Smooth muscle cell of the brain vasculature (primary cell): Measurements from ENCODE around the gene LIFR.
A peak's percentile ranks its signal among the peaks of the same experiment; 100 is the strongest.
"Not testable (repeated sequence)": the region's sequence is repeated elsewhere in the genome, so short reads cannot be mapped to it uniquely, and the experiment has no call there.

Experiments
- DNase-seq: peaks from one replicate; pipeline ENCODE4 v3.0.0-alpha.2; 2012; ENCODE audit warnings: low read depth, low spot score

Gene LIFR

GRCh38 chr5:38547257-38547656, 9.2 kb downstream of the LIFR start:
- no peak for DNase-seq

GRCh38 chr5:38546691-38547146, 9.7 kb downstream of the LIFR start:
- DNase-seq = no peak

GRCh38 chr5:38543886-38544285, 12.6 kb downstream of the LIFR start:
- no peak for DNase-seq

- no peak for DNase-seq
These were observed 13.4 kb downstream of the LIFR start for GRCh38 chr5:38543074-38543473.

- no peak for DNase-seq
These were observed 15.2 kb downstream of the LIFR start for GRCh38 chr5:38541174-38541725.

GRCh38 chr5:38540314-38540713, 16.1 kb downstream of the LIFR start:
- no peak for DNase-seq

GRCh38 chr5:38538161-38538560, 18.3 kb downstream of the LIFR start:
- no peak for DNase-seq

GRCh38 chr5:38537505-38537904, 18.9 kb downstream of the LIFR start:
- DNase-seq = no peak

GRCh38 chr5:38536968-38537367, 19.5 kb downstream of the LIFR start:
- no peak for DNase-seq

GRCh38 chr5:38535845-38536244, 20.6 kb downstream of the LIFR start:
- no peak for DNase-seq

- DNase-seq = no peak
These were observed 21.1 kb downstream of the LIFR start for GRCh38 chr5:38535248-38535750.

GRCh38 chr5:38534156-38534453, 22.3 kb downstream of the LIFR start:
- no peak for DNase-seq

GRCh38 chr5:38533286-38534155, 22.9 kb downstream of the LIFR start:
- no peak for DNase-seq

- no peak for DNase-seq
These were observed 24.2 kb downstream of the LIFR start for GRCh38 chr5:38532165-38532669.

GRCh38 chr5:38531518-38531917, 24.9 kb downstream of the LIFR start:
- no peak for DNase-seq

- no peak for DNase-seq
These were observed 26.3 kb downstream of the LIFR start for GRCh38 chr5:38529955-38530646.

GRCh38 chr5:38528162-38528703, 28.2 kb downstream of the LIFR start:
- DNase-seq = peak; percentile 33

- DNase-seq = no peak
These were observed 29.0 kb downstream of the LIFR start for GRCh38 chr5:38527475-38527874.

GRCh38 chr5:38524022-38524421, 32.4 kb downstream of the LIFR start:
- DNase-seq = no peak

- DNase-seq = no peak
These were observed 37.0 kb downstream of the LIFR start for GRCh38 chr5:38519476-38519875.

- no peak for DNase-seq
These were observed 38.1 kb downstream of the LIFR start for GRCh38 chr5:38518341-38518740.

GRCh38 chr5:38516649-38517048, 39.8 kb downstream of the LIFR start:
- not testable (repeated sequence) for DNase-seq
